SK-N-SH treated with all-trans-retinoic acid at 6 μM for 48 hours (cell line): Measurements from ENCODE around the gene OXNAD1.

ENCODE experiments used
- ATAC-seq: fragments of 200-7000 bp; cut with Tn5 transposase; 3 replicates; pipeline ENCODE4 v1.9.1; 2020; ENCODE audit warnings: mild to moderate bottlenecking, moderate library complexity
- ARNTL ChIP-seq: fragments of 450-650 bp; formaldehyde crosslinking; IDR thresholded peaks from 2 replicates; pipeline ENCODE4 v1.5.0; 2020; ENCODE audit warnings: low read depth, mild to moderate bottlenecking, moderate library complexity, borderline replicate concordance
- CSRNP3 ChIP-seq: fragments of 250-450 bp; sonication (Bioruptor Pico); IDR thresholded peaks from 2 replicates; pipeline ENCODE4 v1.5.1; 2021; ENCODE audit warnings: mild to moderate bottlenecking, moderate library complexity
- ESRRG ChIP-seq: fragments of 250-450 bp; sonication (Bioruptor Pico); IDR thresholded peaks from 2 replicates; pipeline ENCODE4 v1.6.1; 2021; ENCODE audit warnings: mild to moderate bottlenecking
- GLIS3 ChIP-seq: fragments of 250-450 bp; sonication (Bioruptor Pico); IDR thresholded peaks from 2 replicates; pipeline ENCODE4 v1.5.0; 2020; ENCODE audit warnings: mild to moderate bottlenecking, moderate library complexity
- ISL1 ChIP-seq: fragments of 250-450 bp; sonication (Bioruptor Pico); IDR thresholded peaks from 2 replicates; pipeline ENCODE4 v2.1.2; 2022; ENCODE audit warnings: mild to moderate bottlenecking, moderate library complexity
- OSR1 ChIP-seq: fragments of 250-450 bp; sonication (Bioruptor Pico); IDR thresholded peaks from 2 replicates; pipeline ENCODE4 v1.8.0; 2022; ENCODE audit warnings: moderate library complexity, mild to moderate bottlenecking, inconsistent platforms
- PATZ1 ChIP-seq: fragments of 250-450 bp; sonication (Bioruptor Pico); IDR thresholded peaks from 2 replicates; pipeline ENCODE4 v1.8.0; 2020; ENCODE audit warnings: mild to moderate bottlenecking, moderate library complexity, borderline replicate concordance
- POU6F1 ChIP-seq: fragments of 250-450 bp; sonication (Bioruptor Pico); IDR thresholded peaks from 2 replicates; pipeline ENCODE4 v1.8.0; 2021; ENCODE audit warnings: low read depth, mild to moderate bottlenecking, moderate library complexity, borderline replicate concordance
- PPARA ChIP-seq: fragments of 250-450 bp; sonication (Bioruptor Pico); IDR thresholded peaks from 2 replicates; pipeline ENCODE4 v1.5.0; 2020; ENCODE audit warnings: mild to moderate bottlenecking, borderline replicate concordance
- RARB ChIP-seq: fragments of 250-450 bp; sonication (Bioruptor Pico); IDR thresholded peaks from 2 replicates; pipeline ENCODE4 v1.8.0; 2021; ENCODE audit warnings: mild to moderate bottlenecking, moderate library complexity
- TCF4 ChIP-seq: fragments of 250-450 bp; sonication (Bioruptor Pico); IDR thresholded peaks from 2 replicates; pipeline ENCODE4 v1.8.0; 2021; ENCODE audit warnings: mild to moderate bottlenecking, moderate library complexity, borderline replicate concordance
- TOX ChIP-seq: fragments of 250-450 bp; sonication (Bioruptor Pico); IDR thresholded peaks from 2 replicates; pipeline ENCODE4 v1.8.0; 2021; ENCODE audit warnings: mild to moderate bottlenecking, moderate library complexity, borderline replicate concordance
- TSHZ2 ChIP-seq: fragments of 250-450 bp; sonication (Bioruptor Pico); IDR thresholded peaks from 2 replicates; pipeline ENCODE4 v1.5.0; 2020; ENCODE audit warnings: mild to moderate bottlenecking, moderate library complexity
- ZC3H10 ChIP-seq: fragments of 250-450 bp; sonication (Bioruptor Pico); IDR thresholded peaks from 2 replicates; pipeline ENCODE4 v1.5.1; 2021; ENCODE audit warnings: mild to moderate bottlenecking, moderate library complexity
- ZFP3 ChIP-seq: fragments of 250-450 bp; sonication (Bioruptor Pico); IDR thresholded peaks from 2 replicates; pipeline ENCODE4 v1.5.0; 2020; ENCODE audit warnings: mild to moderate bottlenecking, moderate library complexity
- ZNF565 ChIP-seq: fragments of 450-650 bp; formaldehyde crosslinking; conservative IDR thresholded peaks from 2 replicates; pipeline ENCODE4 v1.5.0; 2020; ENCODE audit warnings: low read depth, mild to moderate bottlenecking, moderate library complexity
- ZNF70 ChIP-seq: fragments of 450-650 bp; formaldehyde crosslinking; IDR thresholded peaks from 2 replicates; pipeline ENCODE4 v1.5.0; 2020; ENCODE audit warnings: mild to moderate bottlenecking, moderate library complexity
- ZNF8 ChIP-seq: fragments of 450-650 bp; formaldehyde crosslinking; IDR thresholded peaks from 2 replicates; pipeline ENCODE4 v1.5.0; 2020; ENCODE audit warnings: mild to moderate bottlenecking, moderate library complexity

OXNAD1 gene

GRCh38 chr3:16253601-16254000, 11.4 kb upstream of the OXNAD1 start:
- ATAC-seq, result no peak
- TF ChIP-seq POU6F1 (CRISPR knock-in tag) (no peak), ZC3H10 (CRISPR knock-in tag) (no peak), ARNTL (CRISPR knock-in tag) (no peak), ZFP3 (CRISPR knock-in tag) (no peak), ZNF8 (CRISPR knock-in tag) (no peak), ZNF565 (CRISPR knock-in tag) (no peak), TOX (CRISPR knock-in tag) (no peak)

GRCh38 chr3:16254916-16255315, 10.1 kb upstream of the OXNAD1 start:
- ATAC-seq, result no peak
- no peak for TF ChIP-seq TSHZ2
- TF ChIP-seq ZNF565 (CRISPR knock-in tag), result no peak
- TF ChIP-seq RARB (CRISPR knock-in tag), result no peak
- no peak for TF ChIP-seq ZNF70 (CRISPR knock-in tag)
- TF ChIP-seq ZC3H10 (CRISPR knock-in tag), result no peak
- TF ChIP-seq TOX (CRISPR knock-in tag), result no peak
- no peak for TF ChIP-seq PPARA (CRISPR knock-in tag)
- TF ChIP-seq ESRRG (CRISPR knock-in tag), result no peak
- TF ChIP-seq OSR1 (CRISPR knock-in tag), result no peak
- no peak for TF ChIP-seq ISL1 (CRISPR knock-in tag)
- no peak for TF ChIP-seq ZNF8 (CRISPR knock-in tag)
- TF ChIP-seq PATZ1, result no peak
- TF ChIP-seq, all 23 proteins: peak for 0

GRCh38 chr3:16255326-16255725, 9.7 kb upstream of the OXNAD1 start:
- ATAC-seq, result no peak
- TF ChIP-seq POU6F1 (CRISPR knock-in tag) (no peak), TSHZ2 (no peak), ISL1 (CRISPR knock-in tag) (no peak), GLIS3 (CRISPR knock-in tag) (no peak), CSRNP3 (no peak), OSR1 (CRISPR knock-in tag) (no peak), ZNF8 (CRISPR knock-in tag) (no peak), TCF4 (CRISPR knock-in tag) (no peak), ARNTL (CRISPR knock-in tag) (no peak)
